ENCODE results near the gene ASIC1. TPM values are rescaled to one million over a fixed set of nuclear protein-coding genes. Genes with fewer than 3 reads are reported as not detected.
"Not testable (repeated sequence)": the region's sequence is repeated elsewhere in the genome, so short reads cannot be mapped to it uniquely, and the experiment has no call there.

Gene ASIC1
- total and polyA plus RNA-seq, 7 donors: 1.3 to 6.9 (median 4.2) TPM; not detected in 1

GRCh38 chr12:50026691-50027090 is 30.7 kb upstream of the ASIC1 start:
- no peak for DNase-seq
- Histone ChIP-seq H3K4me3 (no peak overlapping the region), H3K4me1 (peaks cover 0 to 12% (median 9%) of the 10 kb centered on the region in 4 donors), H3K36me3 (no peaks in the 10 kb centered on the region), H3K27ac (no peak overlapping the region), H3K27me3 (no peaks in the 10 kb centered on the region), H3K9me3 (no peaks in the 10 kb centered on the region)
- no peak for TF ChIP-seq POLR2A (IDR thresholded peaks at IDR 0.05)
- TF ChIP-seq CTCF (IDR thresholded peaks at IDR 0.05): no peak
- no peak for TF ChIP-seq EP300 (IDR thresholded peaks at IDR 0.05)
- TF ChIP-seq POLR2AphosphoS5 (IDR thresholded peaks at IDR 0.05): no peak
- intact Hi-C loops (cut with DNase I): no loop called here
- WGBS, 2 donors: 94 to 96% methylated on average over 3 of the region's 3 CpGs

- H3K4me1 ChIP-seq: peaks cover 0 to 10% (median 6%) of the 10 kb centered on the region in 4 donors
- H3K27me3 ChIP-seq: peaks cover 6 to 14% (median 12%) of the 10 kb centered on the region in 3 donors
- H3K9me3 ChIP-seq; H3K4me3 ChIP-seq; H3K36me3 ChIP-seq; intact Hi-C loops (cut with DNase I); H3K27ac ChIP-seq; DNase-seq: not testable (repeated sequence)
- WGBS, 2 donors: 88 to 91% methylated on average over 9 of the region's 9 CpGs
Measured at GRCh38 chr12:50030449-50030848, 26.9 kb upstream of the ASIC1 start.

GRCh38 chr12:50032515-50032853 is 24.9 kb upstream of the ASIC1 start:
- Histone ChIP-seq H3K4me1 (peaks cover 0 to 7% (median 6%) of the 10 kb centered on the region in 4 donors), H3K36me3 (no peaks in the 10 kb centered on the region), H3K27ac (peak overlapping the region in 1 of 4 donors; percentile 13), H3K9me3 (no peaks in the 10 kb centered on the region), H3K27me3 (peaks cover 6 to 14% (median 12%) of the 10 kb centered on the region in 3 donors), H3K4me3 (peak overlapping the region in 3 of 4 donors; percentile 22 to 44 (median 39))
- 28 to 38% methylated on average over 21 of the region's 21 CpGs for WGBS, 2 donors
- TF ChIP-seq POLR2AphosphoS5 (IDR thresholded peaks at IDR 0.05) (no peak), EP300 (IDR thresholded peaks at IDR 0.05) (no peak), POLR2A (IDR thresholded peaks at IDR 0.05) (no peak), CTCF (IDR thresholded peaks at IDR 0.05) (no peak)
- DNase-seq: no peak
- intact Hi-C loops (cut with DNase I): no loop called here

GRCh38 chr12:50032854-50033581 is 24.4 kb upstream of the ASIC1 start:
- DNase-seq: peak; percentile 58
- peaks cover 0 to 7% (median 6%) of the 10 kb centered on the region in 4 donors for H3K4me1 ChIP-seq
- 15 to 45% methylated on average over 37 of the region's 37 CpGs for WGBS, 2 donors
- H3K36me3 ChIP-seq: no peaks in the 10 kb centered on the region
- intact Hi-C loops (cut with DNase I): no loop called here
- H3K27me3 ChIP-seq: peaks cover 6 to 14% (median 12%) of the 10 kb centered on the region in 3 donors
- no peak for TF ChIP-seq CTCF (IDR thresholded peaks at IDR 0.05)
- TF ChIP-seq EP300 (IDR thresholded peaks at IDR 0.05): no peak
- TF ChIP-seq POLR2AphosphoS5 (IDR thresholded peaks at IDR 0.05): no peak
- TF ChIP-seq POLR2A (IDR thresholded peaks at IDR 0.05): no peak
- H3K9me3 ChIP-seq: no peaks in the 10 kb centered on the region
- H3K27ac ChIP-seq: peak overlapping the region in 1 of 4 donors; percentile 13
- H3K4me3 ChIP-seq: peak overlapping the region in 3 of 4 donors; percentile 22 to 44 (median 39)

GRCh38 chr12:50038336-50038735 is 19.1 kb upstream of the ASIC1 start:
- no peak for TF ChIP-seq POLR2A (IDR thresholded peaks at IDR 0.05)
- TF ChIP-seq EP300 (IDR thresholded peaks at IDR 0.05): no peak
- no peak for TF ChIP-seq POLR2AphosphoS5 (IDR thresholded peaks at IDR 0.05)
- TF ChIP-seq CTCF (IDR thresholded peaks at IDR 0.05): no peak
- Histone ChIP-seq H3K27ac (no peak overlapping the region), H3K4me3 (no peak overlapping the region), H3K4me1 (no peaks in the 10 kb centered on the region), H3K27me3 (no peaks in the 10 kb centered on the region), H3K36me3 (no peaks in the 10 kb centered on the region), H3K9me3 (no peaks in the 10 kb centered on the region)
- peak; percentile 4 for DNase-seq
- WGBS, 2 donors: 91 to 92% methylated on average over 4 of the region's 4 CpGs
- intact Hi-C loops (cut with DNase I): loop anchor here (2.0 kb wide), 1 partner anchor 18 kb away; the partner anchor contains the start of gene ASIC1
